Natural killer cell (primary cell): ENCODE measurements around the gene VWA8. TPM values are rescaled to one million over a fixed set of nuclear protein-coding genes. Genes with fewer than 3 reads are reported as not detected.

ENCODE experiments used
- ATAC-seq, 3 donors: fragments of 150-1000 bp in 2 of 3; fragments of 200-7000 bp in 1 of 3; cut with Tn5 transposase; 1 replicate in 1 of 3; 2 replicates in 2 of 3; pipeline ENCODE4 v1.10.0; 2021; ENCODE audit warnings: mild to moderate bottlenecking in 2 of 3, moderate library complexity in 2 of 3
- DNase-seq, 2 donors: peaks; one replicate each; pipeline versions ENCODE4 v3.0.0 to v3.0.0-alpha.2; 2013 to 2021; ENCODE audit warnings: mixed read lengths in 1 of 2
- H3K27ac ChIP-seq: one replicate; pipeline ENCODE4 v1.5.1; 2013; ENCODE audit warnings: mild to moderate bottlenecking, low read length
- H3K27me3 ChIP-seq: one replicate; pipeline ENCODE4 v1.6.1; 2013; ENCODE audit warnings: low read length; ENCODE audit not compliant: control insufficient read depth, insufficient read depth
- H3K36me3 ChIP-seq: one replicate; pipeline ENCODE4 v1.6.1; 2013; ENCODE audit warnings: low read length; ENCODE audit not compliant: control insufficient read depth, insufficient read depth
- H3K4me1 ChIP-seq: one replicate; pipeline ENCODE4 v1.6.1; 2013; ENCODE audit warnings: low read length; ENCODE audit not compliant: control insufficient read depth, insufficient read depth
- H3K4me3 ChIP-seq: one replicate; pipeline ENCODE4 v1.5.1; 2013; ENCODE audit warnings: low read length
- H3K9me3 ChIP-seq: one replicate; pipeline ENCODE4 v1.6.1; 2013; ENCODE audit warnings: low read length; ENCODE audit not compliant: control insufficient read depth, insufficient read depth
- H3K27ac Mint-ChIP-seq, 2 donors: one replicate each; pipeline ENCODE4 v1.8.0; 2022; ENCODE audit warnings: mild to moderate bottlenecking in 2 of 2, mixed read lengths in 2 of 2, moderate library complexity in 1 of 2
- H3K27me3 Mint-ChIP-seq, 2 donors: one replicate each; pipeline ENCODE4 v1.8.0; 2022; ENCODE audit warnings: low read depth in 2 of 2, mixed read lengths in 2 of 2
- H3K36me3 Mint-ChIP-seq: one replicate; pipeline ENCODE4 v1.8.0; 2022; ENCODE audit warnings: mixed read lengths
- H3K4me1 Mint-ChIP-seq, 2 donors: one replicate each; pipeline ENCODE4 v1.8.0; 2022; ENCODE audit warnings: mixed read lengths in 2 of 2
- H3K4me3 Mint-ChIP-seq: one replicate; pipeline ENCODE4 v1.8.0; 2022; ENCODE audit warnings: mild to moderate bottlenecking, moderate library complexity, mixed read lengths
- H3K9me3 Mint-ChIP-seq, 2 donors: one replicate each; pipeline ENCODE4 v1.8.0; 2022; ENCODE audit warnings: mixed read lengths in 2 of 2
- WGBS: methylation state at CpG from one replicate; pipeline ENCODE4 v1.1.7; 2013; ENCODE audit warnings: missing lambda C conversion rate; ENCODE audit not compliant: insufficient coverage; 5-methylcytosine and 5-hydroxymethylcytosine counted together
- intact Hi-C: fragments of 100-400 bp; cut with micrococcal nuclease; formaldehyde crosslinking; loops from one replicate; pipeline ENCODE4 v1.14.2; 2022
- total RNA-seq, 4 donors: library from RNA; stranded (reverse); fragments of 120-200 nt in 1 of 4; gene quantifications; one replicate each; pipeline versions ENCODE4 v1.2.3 to v1.2.4, GENCODE V29; 2013 to 2022
- TF ChIP-seq, protein P1 (sequence below): fragments of 200-600 bp; IDR thresholded peaks from one replicate; pipeline ENCODE4 v1.8.0; 2022; ENCODE audit warnings: antibody characterized with exemption

The VWA8 gene
- total RNA-seq, 3 donors from 2014 or later (not counting 1 experiment from before 2014, with no cell fraction given), result 21.9 to 27.5 (median 22.6) TPM

DNA sequence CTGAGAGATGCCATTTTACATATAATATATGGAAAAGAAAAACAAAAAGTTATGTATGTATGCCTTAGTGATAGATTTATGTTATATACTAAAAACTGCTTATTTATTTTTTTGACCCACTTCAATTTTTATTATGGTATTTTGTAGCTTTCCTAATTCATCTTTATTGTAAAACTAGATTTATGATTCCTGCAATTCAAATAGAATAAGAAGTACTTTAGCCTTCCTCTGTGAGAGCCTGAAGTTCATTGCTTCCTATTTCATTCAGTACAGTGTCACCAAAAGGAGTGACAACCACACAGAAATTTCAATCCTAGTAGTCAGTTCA is 345.4 kb downstream of the VWA8 start:
- no peaks in the 10 kb centered on the region for H3K9me3 Mint-ChIP-seq
- intact Hi-C loops, result no loop called here
- peaks cover 8% of the 10 kb centered on the region for H3K36me3 Mint-ChIP-seq
- peaks cover 15% of the 10 kb centered on the region for H3K36me3 ChIP-seq
- no peak overlapping the region for H3K27ac ChIP-seq
- H3K27me3 Mint-ChIP-seq, result no peaks in the 10 kb centered on the region
- no peak for DNase-seq
- no peak for ATAC-seq
- H3K4me3 Mint-ChIP-seq, result no peak overlapping the region
- no peaks in the 10 kb centered on the region for H3K4me1 Mint-ChIP-seq
- H3K27me3 ChIP-seq, result no peaks in the 10 kb centered on the region
- no peak overlapping the region for H3K27ac Mint-ChIP-seq
- H3K4me1 ChIP-seq, result no peaks in the 10 kb centered on the region
- H3K4me3 ChIP-seq, result no peak overlapping the region
- TF ChIP-seq, protein P1, sequence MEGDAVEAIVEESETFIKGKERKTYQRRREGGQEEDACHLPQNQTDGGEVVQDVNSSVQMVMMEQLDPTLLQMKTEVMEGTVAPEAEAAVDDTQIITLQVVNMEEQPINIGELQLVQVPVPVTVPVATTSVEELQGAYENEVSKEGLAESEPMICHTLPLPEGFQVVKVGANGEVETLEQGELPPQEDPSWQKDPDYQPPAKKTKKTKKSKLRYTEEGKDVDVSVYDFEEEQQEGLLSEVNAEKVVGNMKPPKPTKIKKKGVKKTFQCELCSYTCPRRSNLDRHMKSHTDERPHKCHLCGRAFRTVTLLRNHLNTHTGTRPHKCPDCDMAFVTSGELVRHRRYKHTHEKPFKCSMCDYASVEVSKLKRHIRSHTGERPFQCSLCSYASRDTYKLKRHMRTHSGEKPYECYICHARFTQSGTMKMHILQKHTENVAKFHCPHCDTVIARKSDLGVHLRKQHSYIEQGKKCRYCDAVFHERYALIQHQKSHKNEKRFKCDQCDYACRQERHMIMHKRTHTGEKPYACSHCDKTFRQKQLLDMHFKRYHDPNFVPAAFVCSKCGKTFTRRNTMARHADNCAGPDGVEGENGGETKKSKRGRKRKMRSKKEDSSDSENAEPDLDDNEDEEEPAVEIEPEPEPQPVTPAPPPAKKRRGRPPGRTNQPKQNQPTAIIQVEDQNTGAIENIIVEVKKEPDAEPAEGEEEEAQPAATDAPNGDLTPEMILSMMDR, result no peak
- no peaks in the 10 kb centered on the region for H3K9me3 ChIP-seq

DNA sequence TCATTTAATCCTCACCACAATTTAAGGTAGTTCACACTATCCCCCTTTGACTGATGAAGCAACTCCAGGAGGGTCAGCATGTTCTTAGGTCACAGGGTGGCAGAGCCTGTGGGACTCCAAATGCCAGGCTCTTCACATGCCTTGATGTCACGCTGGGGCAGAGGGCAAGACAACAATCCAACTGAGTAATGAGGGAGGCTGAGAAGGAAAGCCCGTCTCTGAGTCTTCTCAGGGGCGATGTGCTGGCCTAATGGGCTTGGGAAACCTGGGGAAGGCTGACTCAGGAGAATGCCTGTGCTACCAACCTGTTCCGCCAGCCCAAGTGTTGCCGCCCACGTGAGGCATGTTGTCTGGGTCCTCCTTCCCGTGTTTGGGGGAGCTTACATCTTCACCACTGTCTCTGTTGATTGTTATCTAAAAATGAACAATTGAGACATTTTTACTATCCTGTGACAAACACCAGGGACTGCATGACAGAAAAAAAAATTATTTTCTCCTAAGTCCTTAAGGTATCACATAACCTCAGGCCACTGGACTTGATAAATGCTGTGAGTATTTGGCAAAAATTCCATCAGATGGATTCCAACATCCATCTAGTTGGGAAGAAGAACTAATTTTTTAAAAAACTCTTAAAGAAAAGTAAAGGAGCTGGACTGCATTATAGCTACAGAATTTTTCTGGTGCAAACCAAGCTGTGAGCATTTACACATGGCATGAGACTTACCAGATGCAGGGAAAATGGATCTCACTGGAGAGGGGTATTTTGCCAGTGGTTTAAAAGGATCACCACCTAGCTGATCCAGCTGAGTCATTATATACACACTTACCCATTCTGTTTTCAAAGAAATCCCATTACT is 346.0 kb downstream of the VWA8 start:
- Histone ChIP-seq H3K36me3 (peaks cover 18% of the 10 kb centered on the region), H3K27me3 (no peaks in the 10 kb centered on the region), H3K4me1 (no peaks in the 10 kb centered on the region), H3K9me3 (no peaks in the 10 kb centered on the region), H3K4me3 (no peak overlapping the region), H3K27ac (no peak overlapping the region)
- Mint-ChIP-seq H3K9me3 (no peaks in the 10 kb centered on the region), H3K27ac (no peak overlapping the region), H3K27me3 (no peaks in the 10 kb centered on the region), H3K36me3 (peaks cover 8% of the 10 kb centered on the region), H3K4me3 (no peak overlapping the region), H3K4me1 (no peaks in the 10 kb centered on the region)
- TF ChIP-seq, protein P1, result no peak
- DNase-seq (no peak), ATAC-seq (no peak)
- intact Hi-C loops, result no loop called here
- WGBS, result 97% methylated on average over 7 of the region's 7 CpGs

DNA sequence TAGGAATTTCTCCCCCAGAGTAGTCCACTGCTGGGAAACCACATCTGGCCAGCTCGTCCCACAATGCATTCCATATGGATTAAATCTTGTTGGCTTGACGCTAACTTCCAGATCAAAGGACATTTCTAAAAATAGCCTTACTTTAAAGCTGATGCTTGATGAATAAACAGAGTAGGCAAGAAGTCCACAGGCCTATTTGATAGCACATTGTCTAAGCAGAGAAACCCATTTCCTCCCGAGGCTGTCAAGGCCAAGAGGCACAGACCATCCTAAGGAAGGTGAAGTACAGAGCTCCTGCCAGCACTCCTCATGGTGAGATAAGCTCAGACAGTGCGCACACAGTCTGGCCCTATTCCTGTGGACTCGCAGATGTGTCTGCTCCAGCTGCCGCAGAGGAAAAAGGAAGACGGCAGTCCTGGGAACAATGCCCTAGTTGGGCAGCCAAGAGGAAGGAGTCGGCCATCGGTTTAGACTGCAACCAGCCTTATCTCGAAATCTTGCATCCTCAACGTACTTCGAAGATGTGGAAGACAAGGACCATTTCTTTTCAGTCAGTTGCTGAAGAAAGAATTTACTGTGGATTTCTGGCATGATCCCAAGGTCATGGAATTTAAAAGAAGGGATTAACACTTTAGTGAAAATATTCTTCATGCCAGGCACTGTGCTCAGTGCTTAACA is 346.8 kb downstream of the VWA8 start:
- H3K9me3 ChIP-seq, result no peaks in the 10 kb centered on the region
- Mint-ChIP-seq H3K27ac (no peak overlapping the region), H3K4me3 (no peak overlapping the region), H3K4me1 (no peaks in the 10 kb centered on the region), H3K36me3 (peaks cover 8% of the 10 kb centered on the region), H3K27me3 (no peaks in the 10 kb centered on the region), H3K9me3 (no peaks in the 10 kb centered on the region)
- WGBS, result 94% methylated on average over 12 of the region's 12 CpGs
- ATAC-seq (no peak), DNase-seq (no peak)
- no peaks in the 10 kb centered on the region for H3K4me1 ChIP-seq
- H3K27ac ChIP-seq, result no peak overlapping the region
- peaks cover 18% of the 10 kb centered on the region for H3K36me3 ChIP-seq
- TF ChIP-seq, protein P1, result no peak
- no peaks in the 10 kb centered on the region for H3K27me3 ChIP-seq
- H3K4me3 ChIP-seq, result no peak overlapping the region
- intact Hi-C loops, result no loop called here
